Endothelial cell of umbilical vein (primary cell): ENCODE measurements around the gene POLR1C.

ENCODE experiments used
- EZH2 ChIP-seq: IDR thresholded peaks from 2 replicates; pipeline ENCODE4 v1.6.1; 2012; ENCODE audit warnings: borderline replicate concordance, low read depth, mild to moderate bottlenecking, moderate library complexity, low read length, inconsistent platforms; ENCODE audit not compliant: severe bottlenecking
- FOS ChIP-seq: IDR thresholded peaks from 2 replicates; pipeline ENCODE4 v1.6.1; 2011; ENCODE audit warnings: mild to moderate bottlenecking, low read length, moderate library complexity, borderline replicate concordance; ENCODE audit not compliant: insufficient read depth
- GATA2 ChIP-seq: IDR thresholded peaks from 2 replicates; pipeline ENCODE4 v1.7.0; 2011; ENCODE audit warnings: low read depth, mild to moderate bottlenecking, moderate library complexity, mixed read lengths, low read length; ENCODE audit not compliant: insufficient read length, insufficient read depth
- JUN ChIP-seq: IDR thresholded peaks from 2 replicates; pipeline ENCODE4 v1.6.1; 2011; ENCODE audit warnings: borderline replicate concordance, low read depth; ENCODE audit not compliant: insufficient read length, insufficient read depth
- MYC ChIP-seq: IDR thresholded peaks from one replicate; pipeline ENCODE4 v1.6.1; 2011; ENCODE audit warnings: mild to moderate bottlenecking, low read depth, low read length
- POLR2A ChIP-seq: IDR thresholded peaks from 2 replicates; pipeline ENCODE4 v1.6.1; 2012; ENCODE audit warnings: low read depth, mild to moderate bottlenecking, control low read depth, low read length
- POLR2AphosphoS5 ChIP-seq: IDR thresholded peaks from 2 replicates; pipeline ENCODE4 v1.6.1; 2012; ENCODE audit warnings: low read depth, mild to moderate bottlenecking, control low read depth, low read length, moderate library complexity; ENCODE audit not compliant: insufficient read depth
- TF ChIP-seq, protein P1 (sequence below), 2 donors: IDR thresholded peaks; 1 replicate in 1 of 2; 2 replicates in 1 of 2; pipeline ENCODE4 v1.5.1; 2011; ENCODE audit warnings: low read length in 2 of 2, mild to moderate bottlenecking in 2 of 2, moderate library complexity in 2 of 2, control low read depth in 1 of 2, inconsistent platforms in 1 of 2, low read depth in 1 of 2; ENCODE audit not compliant: insufficient read depth in 1 of 2; ENCODE audit errors: extremely low read depth in 1 of 2
- TF ChIP-seq, protein P2 (sequence below): IDR thresholded peaks from 2 replicates; pipeline ENCODE4 v1.6.1; 2011; ENCODE audit not compliant: insufficient read depth, insufficient read length

GRCh38 chr6:43509984-43510826 lies 6.7 kb upstream of the POLR1C start, which contains the start of gene LRRC73:
- peak; percentile 83 for TF ChIP-seq POLR2AphosphoS5
- TF ChIP-seq, protein P1, sequence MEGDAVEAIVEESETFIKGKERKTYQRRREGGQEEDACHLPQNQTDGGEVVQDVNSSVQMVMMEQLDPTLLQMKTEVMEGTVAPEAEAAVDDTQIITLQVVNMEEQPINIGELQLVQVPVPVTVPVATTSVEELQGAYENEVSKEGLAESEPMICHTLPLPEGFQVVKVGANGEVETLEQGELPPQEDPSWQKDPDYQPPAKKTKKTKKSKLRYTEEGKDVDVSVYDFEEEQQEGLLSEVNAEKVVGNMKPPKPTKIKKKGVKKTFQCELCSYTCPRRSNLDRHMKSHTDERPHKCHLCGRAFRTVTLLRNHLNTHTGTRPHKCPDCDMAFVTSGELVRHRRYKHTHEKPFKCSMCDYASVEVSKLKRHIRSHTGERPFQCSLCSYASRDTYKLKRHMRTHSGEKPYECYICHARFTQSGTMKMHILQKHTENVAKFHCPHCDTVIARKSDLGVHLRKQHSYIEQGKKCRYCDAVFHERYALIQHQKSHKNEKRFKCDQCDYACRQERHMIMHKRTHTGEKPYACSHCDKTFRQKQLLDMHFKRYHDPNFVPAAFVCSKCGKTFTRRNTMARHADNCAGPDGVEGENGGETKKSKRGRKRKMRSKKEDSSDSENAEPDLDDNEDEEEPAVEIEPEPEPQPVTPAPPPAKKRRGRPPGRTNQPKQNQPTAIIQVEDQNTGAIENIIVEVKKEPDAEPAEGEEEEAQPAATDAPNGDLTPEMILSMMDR (IDR thresholded peaks at IDR 0.05; ENCODE audit: extremely low read depth in 1 of 2, insufficient read depth in 1 of 2, low read depth in 1 of 2, low read length in 2 of 2), result no peak
- peak; percentile 47 for TF ChIP-seq POLR2A
- no peak for TF ChIP-seq GATA2
- no peak for TF ChIP-seq EZH2
- TF ChIP-seq, protein P2, sequence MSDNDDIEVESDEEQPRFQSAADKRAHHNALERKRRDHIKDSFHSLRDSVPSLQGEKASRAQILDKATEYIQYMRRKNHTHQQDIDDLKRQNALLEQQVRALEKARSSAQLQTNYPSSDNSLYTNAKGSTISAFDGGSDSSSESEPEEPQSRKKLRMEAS, result peak; percentile 48
- no peak for TF ChIP-seq MYC
- no peak for TF ChIP-seq FOS
- TF ChIP-seq JUN, result no peak
